ENCODE measurements around the gene PLA2G2D.

The PLA2G2D gene

DNA sequence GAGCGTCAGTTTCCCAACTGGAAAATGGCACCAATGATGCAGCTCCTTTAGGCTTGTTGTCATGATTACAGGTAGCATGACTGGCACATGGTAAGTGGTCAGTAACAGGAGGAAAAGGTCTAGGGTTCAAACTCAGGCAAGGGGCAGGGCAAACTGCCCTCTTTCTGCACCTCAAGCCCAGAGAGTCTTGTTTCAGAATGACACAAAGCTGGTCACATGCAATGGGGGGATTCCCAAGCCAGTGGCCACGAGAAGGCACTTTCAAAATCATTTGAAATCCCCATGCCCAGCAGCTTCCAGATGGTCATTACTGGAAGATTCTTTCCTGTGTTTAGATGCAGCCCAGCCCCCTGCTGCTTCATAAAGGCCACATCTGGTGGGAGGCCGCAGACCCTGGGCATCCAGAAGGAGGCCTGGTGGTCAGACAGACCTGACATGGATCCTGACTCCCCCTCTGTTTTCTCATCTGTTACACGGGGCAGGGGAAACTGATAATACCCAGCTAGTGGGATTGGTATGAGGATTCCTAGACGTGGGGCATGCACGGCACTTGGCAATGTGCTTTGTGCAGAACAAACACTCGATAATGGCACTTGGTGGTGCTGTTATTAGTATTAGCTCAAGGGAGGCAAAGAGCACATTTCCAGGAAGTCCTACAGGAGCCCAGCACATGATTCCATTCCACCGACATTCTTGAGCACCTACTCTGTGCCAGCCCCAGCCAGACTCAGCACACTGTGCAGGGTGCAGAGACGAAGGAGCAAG lies 6.9 kb upstream of the PLA2G2D start:
- Histone ChIP-seq H3K27me3 (ENCODE audit: insufficient read depth, low read length, poor library complexity, severe bottlenecking) (no peaks in the 10 kb centered on the region), H3K36me3 (ENCODE audit: insufficient read depth, low read length) (no peaks in the 10 kb centered on the region), H3K9ac (ENCODE audit: low read depth, low read length, poor library complexity, severe bottlenecking) (no peak overlapping the region), H3F3A (ENCODE audit: low read depth) (no peaks in the 10 kb centered on the region), H4K20me1 (ENCODE audit: insufficient read depth, low read length, poor library complexity, severe bottlenecking) (no peaks in the 10 kb centered on the region), H3K79me2 (ENCODE audit: insufficient read depth, low read length) (no peaks in the 10 kb centered on the region), H3K9me2 (replicated peaks; ENCODE audit: low read depth, low read length) (no peaks in the 10 kb centered on the region), H2AFZ (ENCODE audit: low read length) (no peak overlapping the region), H3K4me3 (ENCODE audit: low read length, poor library complexity, severe bottlenecking) (no peak overlapping the region), H3K9me3 (ENCODE audit: insufficient read depth, low read depth, low read length) (no peaks in the 10 kb centered on the region), H3K4me1 (ENCODE audit: insufficient read depth, low read length, poor library complexity, severe bottlenecking) (no peaks in the 10 kb centered on the region), H3K4me2 (ENCODE audit: low read depth, low read length, poor library complexity, severe bottlenecking) (no peak overlapping the region)
- TF ChIP-seq EZH2phosphoT487 (IDR thresholded peaks at IDR 0.05; ENCODE audit: borderline replicate concordance): no peak
- TF ChIP-seq, protein P1, sequence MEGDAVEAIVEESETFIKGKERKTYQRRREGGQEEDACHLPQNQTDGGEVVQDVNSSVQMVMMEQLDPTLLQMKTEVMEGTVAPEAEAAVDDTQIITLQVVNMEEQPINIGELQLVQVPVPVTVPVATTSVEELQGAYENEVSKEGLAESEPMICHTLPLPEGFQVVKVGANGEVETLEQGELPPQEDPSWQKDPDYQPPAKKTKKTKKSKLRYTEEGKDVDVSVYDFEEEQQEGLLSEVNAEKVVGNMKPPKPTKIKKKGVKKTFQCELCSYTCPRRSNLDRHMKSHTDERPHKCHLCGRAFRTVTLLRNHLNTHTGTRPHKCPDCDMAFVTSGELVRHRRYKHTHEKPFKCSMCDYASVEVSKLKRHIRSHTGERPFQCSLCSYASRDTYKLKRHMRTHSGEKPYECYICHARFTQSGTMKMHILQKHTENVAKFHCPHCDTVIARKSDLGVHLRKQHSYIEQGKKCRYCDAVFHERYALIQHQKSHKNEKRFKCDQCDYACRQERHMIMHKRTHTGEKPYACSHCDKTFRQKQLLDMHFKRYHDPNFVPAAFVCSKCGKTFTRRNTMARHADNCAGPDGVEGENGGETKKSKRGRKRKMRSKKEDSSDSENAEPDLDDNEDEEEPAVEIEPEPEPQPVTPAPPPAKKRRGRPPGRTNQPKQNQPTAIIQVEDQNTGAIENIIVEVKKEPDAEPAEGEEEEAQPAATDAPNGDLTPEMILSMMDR (conservative IDR thresholded peaks at IDR 0.05; ENCODE audit: low read length): no peak

DNA sequence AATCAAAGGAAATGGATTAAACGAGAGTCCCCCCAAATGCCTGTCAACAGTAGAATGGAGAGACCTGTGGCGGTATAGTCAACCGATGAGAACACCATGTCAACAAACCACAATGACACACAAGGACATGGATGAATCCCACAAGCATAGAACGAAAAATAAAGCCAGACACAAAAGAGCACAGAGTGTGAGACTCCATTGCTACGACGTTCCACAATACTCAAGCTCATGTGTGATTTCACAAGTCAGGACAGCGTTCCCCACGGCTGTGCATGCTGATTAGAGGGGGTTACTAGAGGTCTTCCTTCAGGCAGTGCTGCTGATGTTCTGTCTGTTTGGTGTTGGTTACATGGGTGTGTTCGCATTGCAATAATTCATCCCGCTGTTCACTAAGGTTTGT lies 5.8 kb upstream of the PLA2G2D start:
- Histone ChIP-seq H3K9me2 (replicated peaks; ENCODE audit: low read depth, low read length) (no peaks in the 10 kb centered on the region), H3K4me2 (ENCODE audit: low read depth, low read length, poor library complexity, severe bottlenecking) (no peak overlapping the region), H3K79me2 (ENCODE audit: insufficient read depth, low read length) (no peaks in the 10 kb centered on the region), H3F3A (ENCODE audit: low read depth) (no peaks in the 10 kb centered on the region), H3K9ac (ENCODE audit: low read depth, low read length, poor library complexity, severe bottlenecking) (no peak overlapping the region), H3K9me3 (ENCODE audit: insufficient read depth, low read depth, low read length) (no peaks in the 10 kb centered on the region), H3K36me3 (ENCODE audit: insufficient read depth, low read length) (no peaks in the 10 kb centered on the region), H3K4me1 (ENCODE audit: insufficient read depth, low read length, poor library complexity, severe bottlenecking) (no peaks in the 10 kb centered on the region), H3K4me3 (ENCODE audit: low read length, poor library complexity, severe bottlenecking) (no peak overlapping the region), H3K27me3 (ENCODE audit: insufficient read depth, low read length, poor library complexity, severe bottlenecking) (no peaks in the 10 kb centered on the region), H4K20me1 (ENCODE audit: insufficient read depth, low read length, poor library complexity, severe bottlenecking) (no peaks in the 10 kb centered on the region), H2AFZ (ENCODE audit: low read length) (no peak overlapping the region)
- TF ChIP-seq EZH2phosphoT487 (IDR thresholded peaks at IDR 0.05; ENCODE audit: borderline replicate concordance): no peak
- TF ChIP-seq, protein P1 (conservative IDR thresholded peaks at IDR 0.05; ENCODE audit: low read length): no peak

DNA sequence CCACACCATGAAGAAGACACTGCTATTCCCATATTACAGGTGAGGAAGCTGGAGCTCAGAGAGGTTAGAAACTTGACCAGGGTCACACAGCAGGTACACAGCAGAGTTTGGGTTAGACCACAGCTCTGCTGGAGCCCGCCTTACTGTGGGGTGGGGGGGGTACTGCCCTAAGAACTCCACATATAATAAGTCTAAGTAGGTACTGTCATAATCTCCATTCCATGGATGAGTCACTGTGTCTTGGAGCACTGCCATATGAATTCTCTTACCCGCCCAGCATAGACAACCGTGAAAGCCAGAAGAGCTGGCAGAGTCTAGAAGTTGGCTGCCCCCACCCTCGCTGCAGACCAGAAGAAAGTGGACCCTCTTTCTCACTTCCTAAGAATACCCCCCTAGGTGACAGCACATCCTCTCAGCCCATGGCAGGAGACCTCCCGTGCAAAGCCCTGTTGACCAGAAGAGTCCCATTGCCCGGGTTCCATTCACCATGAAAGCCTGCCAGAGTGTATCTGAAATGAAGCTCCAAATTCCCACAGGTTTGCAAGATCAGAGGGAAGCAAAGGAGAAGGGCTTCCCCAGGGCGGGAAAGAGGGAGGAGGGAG lies 5.2 kb upstream of the PLA2G2D start:
- Histone ChIP-seq H3K4me1 (ENCODE audit: insufficient read depth, low read length, poor library complexity, severe bottlenecking) (no peaks in the 10 kb centered on the region), H3K4me2 (ENCODE audit: low read depth, low read length, poor library complexity, severe bottlenecking) (no peak overlapping the region)

More for the DNA sequence above, 5.2 kb upstream of the PLA2G2D start:
- H4K20me1 ChIP-seq (ENCODE audit: insufficient read depth, low read length, poor library complexity, severe bottlenecking): no peaks in the 10 kb centered on the region
- TF ChIP-seq, protein P1 (conservative IDR thresholded peaks at IDR 0.05; ENCODE audit: low read length): no peak
- TF ChIP-seq EZH2phosphoT487 (IDR thresholded peaks at IDR 0.05; ENCODE audit: borderline replicate concordance): no peak
- no peaks in the 10 kb centered on the region for H3K27me3 ChIP-seq (ENCODE audit: insufficient read depth, low read length, poor library complexity, severe bottlenecking)
- H3K9me3 ChIP-seq (ENCODE audit: insufficient read depth, low read depth, low read length): no peaks in the 10 kb centered on the region
- no peaks in the 10 kb centered on the region for H3F3A ChIP-seq (ENCODE audit: low read depth)
- H2AFZ ChIP-seq (ENCODE audit: low read length): no peak overlapping the region
- H3K9ac ChIP-seq (ENCODE audit: low read depth, low read length, poor library complexity, severe bottlenecking): no peak overlapping the region
- no peak overlapping the region for H3K4me3 ChIP-seq (ENCODE audit: low read length, poor library complexity, severe bottlenecking)
- no peaks in the 10 kb centered on the region for H3K9me2 ChIP-seq (replicated peaks; ENCODE audit: low read depth, low read length)
- no peaks in the 10 kb centered on the region for H3K79me2 ChIP-seq (ENCODE audit: insufficient read depth, low read length)
- H3K36me3 ChIP-seq (ENCODE audit: insufficient read depth, low read length): no peaks in the 10 kb centered on the region
